ENCODE data around the gene KCNMB4.

- TF ChIP-seq, protein P1, sequence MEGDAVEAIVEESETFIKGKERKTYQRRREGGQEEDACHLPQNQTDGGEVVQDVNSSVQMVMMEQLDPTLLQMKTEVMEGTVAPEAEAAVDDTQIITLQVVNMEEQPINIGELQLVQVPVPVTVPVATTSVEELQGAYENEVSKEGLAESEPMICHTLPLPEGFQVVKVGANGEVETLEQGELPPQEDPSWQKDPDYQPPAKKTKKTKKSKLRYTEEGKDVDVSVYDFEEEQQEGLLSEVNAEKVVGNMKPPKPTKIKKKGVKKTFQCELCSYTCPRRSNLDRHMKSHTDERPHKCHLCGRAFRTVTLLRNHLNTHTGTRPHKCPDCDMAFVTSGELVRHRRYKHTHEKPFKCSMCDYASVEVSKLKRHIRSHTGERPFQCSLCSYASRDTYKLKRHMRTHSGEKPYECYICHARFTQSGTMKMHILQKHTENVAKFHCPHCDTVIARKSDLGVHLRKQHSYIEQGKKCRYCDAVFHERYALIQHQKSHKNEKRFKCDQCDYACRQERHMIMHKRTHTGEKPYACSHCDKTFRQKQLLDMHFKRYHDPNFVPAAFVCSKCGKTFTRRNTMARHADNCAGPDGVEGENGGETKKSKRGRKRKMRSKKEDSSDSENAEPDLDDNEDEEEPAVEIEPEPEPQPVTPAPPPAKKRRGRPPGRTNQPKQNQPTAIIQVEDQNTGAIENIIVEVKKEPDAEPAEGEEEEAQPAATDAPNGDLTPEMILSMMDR (conservative IDR thresholded peaks at IDR 0.05; ENCODE audit: low read length), result no peak
- no peak for TF ChIP-seq EZH2phosphoT487 (IDR thresholded peaks at IDR 0.05; ENCODE audit: borderline replicate concordance)
These were observed 61.5 kb downstream of the KCNMB4 start for GRCh38 chr12:70427611-70428010.

All from Loucy (cell line).